ENCODE measurements around the gene FBXL19.

DNA sequence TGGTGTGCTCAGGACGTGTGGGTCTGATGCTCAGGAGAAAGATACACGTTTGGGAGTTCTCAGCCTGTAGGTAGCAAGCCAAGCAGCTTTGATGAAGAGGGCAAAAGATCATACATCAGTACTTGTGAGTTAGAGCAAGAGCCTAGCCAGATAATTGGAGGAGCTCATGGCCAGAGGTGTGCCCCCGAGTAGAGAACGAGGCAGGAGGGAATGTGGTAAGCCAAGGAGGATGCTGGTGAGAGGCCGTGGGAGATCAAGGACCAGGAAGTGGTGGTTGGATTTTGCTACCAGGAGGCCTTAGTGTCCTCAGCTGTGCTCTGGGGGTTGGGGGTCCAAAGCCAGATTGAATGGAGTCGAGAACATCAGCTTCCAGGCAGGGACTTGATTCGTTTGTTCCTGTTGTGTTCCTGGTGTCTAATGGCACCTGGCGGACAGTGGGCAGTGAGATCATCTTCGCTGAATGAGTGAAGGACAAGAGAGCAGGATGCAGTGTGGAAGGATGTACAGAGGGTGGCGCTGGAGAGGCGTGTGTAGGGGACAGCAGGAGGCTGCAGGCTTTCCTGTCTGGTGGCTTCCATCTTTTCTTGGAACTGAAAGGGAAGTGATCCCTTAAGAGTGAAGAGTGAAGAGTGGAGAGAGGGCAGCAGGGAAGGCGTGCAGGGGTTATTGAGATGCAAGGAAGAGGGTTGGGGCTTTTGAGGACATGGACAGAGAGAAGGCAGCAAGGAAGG, 11.6 kb downstream of the FBXL19 start:
- TF ChIP-seq, protein P1, sequence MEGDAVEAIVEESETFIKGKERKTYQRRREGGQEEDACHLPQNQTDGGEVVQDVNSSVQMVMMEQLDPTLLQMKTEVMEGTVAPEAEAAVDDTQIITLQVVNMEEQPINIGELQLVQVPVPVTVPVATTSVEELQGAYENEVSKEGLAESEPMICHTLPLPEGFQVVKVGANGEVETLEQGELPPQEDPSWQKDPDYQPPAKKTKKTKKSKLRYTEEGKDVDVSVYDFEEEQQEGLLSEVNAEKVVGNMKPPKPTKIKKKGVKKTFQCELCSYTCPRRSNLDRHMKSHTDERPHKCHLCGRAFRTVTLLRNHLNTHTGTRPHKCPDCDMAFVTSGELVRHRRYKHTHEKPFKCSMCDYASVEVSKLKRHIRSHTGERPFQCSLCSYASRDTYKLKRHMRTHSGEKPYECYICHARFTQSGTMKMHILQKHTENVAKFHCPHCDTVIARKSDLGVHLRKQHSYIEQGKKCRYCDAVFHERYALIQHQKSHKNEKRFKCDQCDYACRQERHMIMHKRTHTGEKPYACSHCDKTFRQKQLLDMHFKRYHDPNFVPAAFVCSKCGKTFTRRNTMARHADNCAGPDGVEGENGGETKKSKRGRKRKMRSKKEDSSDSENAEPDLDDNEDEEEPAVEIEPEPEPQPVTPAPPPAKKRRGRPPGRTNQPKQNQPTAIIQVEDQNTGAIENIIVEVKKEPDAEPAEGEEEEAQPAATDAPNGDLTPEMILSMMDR (IDR thresholded peaks at IDR 0.05) = peak; percentile 60
- no peak for TF ChIP-seq EZH2 (IDR thresholded peaks at IDR 0.05; ENCODE audit: borderline replicate concordance, insufficient read depth, low read depth, low read length, poor library complexity, severe bottlenecking)

All from B cell (primary cell).